ENCODE measurements around the gene ADORA1.

The ADORA1 gene

GRCh38 chr1:203206129-203206687 lies 78.7 kb downstream of the ADORA1 start:
- FAIRE-seq (no peak), DNase-seq (ENCODE audit: insufficient read length, low spot score) (no peak)
- no peak for TF ChIP-seq POLR2A (IDR thresholded peaks at IDR 0.05; ENCODE audit: low read depth, low read length)

- TF ChIP-seq POLR2A (IDR thresholded peaks at IDR 0.05; ENCODE audit: low read depth, low read length) = no peak
- FAIRE-seq (no peak), DNase-seq (ENCODE audit: insufficient read length, low spot score) (no peak)
Measured at GRCh38 chr1:203207751-203208150, 80.2 kb downstream of the ADORA1 start.

DNA sequence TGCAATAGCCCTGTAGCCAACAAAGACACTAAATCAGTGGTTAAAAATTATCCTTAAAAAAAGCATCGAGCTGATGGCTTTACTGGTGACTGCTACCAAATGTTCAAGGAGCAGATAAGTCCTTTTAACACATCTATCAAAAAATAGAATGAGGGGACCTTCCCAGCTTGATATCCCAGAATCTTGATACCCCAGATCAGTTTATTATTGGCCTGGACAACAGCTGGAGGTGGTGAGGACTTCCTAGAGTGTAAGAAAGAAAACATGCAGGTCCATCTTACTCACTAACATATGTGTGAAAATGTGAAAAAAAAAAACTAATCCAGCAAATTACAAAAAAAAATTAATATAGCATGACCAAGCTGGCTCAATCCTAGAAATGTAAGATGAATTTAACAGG lies 80.7 kb downstream of the ADORA1 start:
- no peak for TF ChIP-seq POLR2A (IDR thresholded peaks at IDR 0.05; ENCODE audit: low read depth, low read length)
- FAIRE-seq = no peak
- no peak for DNase-seq (ENCODE audit: insufficient read length, low spot score)

DNA sequence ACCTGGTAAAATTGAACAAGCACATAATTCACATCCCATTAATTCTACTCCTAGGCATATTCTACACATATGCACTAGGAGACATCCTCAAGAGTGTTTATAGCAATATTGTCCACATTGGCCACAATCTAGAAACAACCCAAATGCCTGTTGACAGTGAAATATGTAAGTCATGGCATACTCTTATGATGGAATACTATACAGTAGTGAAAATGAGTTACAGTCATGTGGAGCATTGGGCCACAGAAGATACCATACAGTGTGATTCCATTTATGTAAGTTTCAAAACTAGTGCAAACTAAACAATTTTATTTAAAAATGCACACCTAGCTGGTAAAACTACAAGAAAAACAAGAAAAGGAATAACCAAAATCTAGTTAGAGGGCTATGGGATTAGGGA lies 82.8 kb downstream of the ADORA1 start:
- no peak for DNase-seq (ENCODE audit: insufficient read length, low spot score)
- TF ChIP-seq POLR2A (IDR thresholded peaks at IDR 0.05; ENCODE audit: low read depth, low read length) = no peak
- FAIRE-seq = no peak

DNA sequence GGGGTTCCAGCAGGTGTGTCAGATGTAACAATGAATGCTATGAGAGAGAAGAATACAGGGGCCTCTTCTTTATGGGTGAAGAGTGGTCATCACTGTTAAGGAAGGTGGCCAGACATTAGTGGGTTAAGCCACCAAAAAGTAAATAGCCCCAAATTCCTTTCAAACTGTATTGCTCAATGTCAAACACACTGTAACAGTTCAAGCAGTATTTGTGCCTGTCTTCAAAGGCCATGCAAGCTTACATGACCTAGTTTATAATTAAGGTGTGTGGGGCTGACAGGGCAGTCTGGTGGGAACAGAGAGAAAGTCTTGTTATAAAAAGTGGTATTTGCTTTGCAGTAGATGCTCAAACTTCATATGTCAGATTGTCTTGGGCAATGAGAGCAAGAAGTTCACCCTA lies 83.5 kb downstream of the ADORA1 start:
- DNase-seq (ENCODE audit: insufficient read length, low spot score) = no peak
- no peak for FAIRE-seq
- TF ChIP-seq POLR2A (IDR thresholded peaks at IDR 0.05; ENCODE audit: low read depth, low read length) = no peak

DNA sequence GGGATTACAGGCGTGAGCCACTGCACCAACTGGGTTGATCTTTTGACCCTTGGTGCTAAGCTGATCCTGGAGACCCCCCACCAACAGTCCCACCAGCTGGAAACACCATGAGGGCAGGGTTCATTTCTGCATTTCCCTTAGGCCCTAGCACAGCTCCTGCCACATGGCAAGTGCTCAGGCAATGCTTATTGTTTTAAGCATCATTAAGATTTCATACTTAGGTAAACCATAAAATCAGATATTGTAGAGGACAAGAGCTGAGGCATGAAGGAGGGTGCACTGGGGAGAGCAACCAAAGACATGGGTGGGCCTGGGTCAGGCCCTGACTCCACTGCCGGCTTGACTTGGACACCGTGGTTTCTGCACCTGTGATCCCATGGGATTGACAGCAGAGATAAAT lies 84.3 kb downstream of the ADORA1 start:
- no peak for TF ChIP-seq POLR2A (IDR thresholded peaks at IDR 0.05; ENCODE audit: low read depth, low read length)
- DNase-seq (ENCODE audit: insufficient read length, low spot score) (no peak), FAIRE-seq (no peak)

DNA sequence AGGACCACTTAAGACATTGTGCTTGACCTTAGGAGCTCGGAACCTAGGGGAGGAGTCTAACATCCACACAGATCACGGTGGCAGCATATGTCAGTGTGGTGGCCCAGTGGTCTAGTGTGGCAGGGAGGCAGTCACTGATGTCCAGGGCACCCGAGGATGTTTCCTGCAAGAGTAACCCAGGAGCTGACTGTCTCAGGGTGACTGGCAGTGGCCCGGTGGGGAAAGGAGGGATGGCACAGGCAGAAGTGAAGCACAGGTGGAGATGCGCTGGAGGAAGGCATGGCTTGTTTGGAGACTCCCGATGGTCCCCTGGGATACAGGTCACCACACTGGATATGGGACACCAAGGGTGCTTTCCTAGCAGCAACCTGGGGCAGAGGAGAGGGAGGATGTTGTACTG lies 85.6 kb downstream of the ADORA1 start:
- FAIRE-seq (no peak), DNase-seq (ENCODE audit: insufficient read length, low spot score) (no peak)
- TF ChIP-seq POLR2A (IDR thresholded peaks at IDR 0.05; ENCODE audit: low read depth, low read length) = no peak

GRCh38 chr1:203214871-203215270 lies 87.3 kb downstream of the ADORA1 start:
- FAIRE-seq = no peak

GRCh38 chr1:203215573-203215972 lies 88.0 kb downstream of the ADORA1 start:
- no peak for TF ChIP-seq POLR2A (IDR thresholded peaks at IDR 0.05; ENCODE audit: low read depth, low read length)
- DNase-seq (ENCODE audit: insufficient read length, low spot score) (no peak), FAIRE-seq (no peak)

More at GRCh38 chr1:203214871-203215270, 87.3 kb downstream of the ADORA1 start:
- DNase-seq (ENCODE audit: insufficient read length, low spot score) = no peak
- TF ChIP-seq POLR2A (IDR thresholded peaks at IDR 0.05; ENCODE audit: low read depth, low read length) = no peak

- TF ChIP-seq POLR2A (IDR thresholded peaks at IDR 0.05; ENCODE audit: low read depth, low read length) = no peak
- FAIRE-seq = no peak
- peak; percentile 58 for DNase-seq (ENCODE audit: insufficient read length, low spot score)
Measured at GRCh38 chr1:203216274-203217138, 89.0 kb downstream of the ADORA1 start.
